Measurements from ENCODE around the gene RUNX2. TPM values are rescaled to one million over a fixed set of nuclear protein-coding genes. Genes with fewer than 3 reads are reported as not detected.

The RUNX2 gene
- total RNA-seq, 1 experiment from 2014 or later, result not detected

DNA sequence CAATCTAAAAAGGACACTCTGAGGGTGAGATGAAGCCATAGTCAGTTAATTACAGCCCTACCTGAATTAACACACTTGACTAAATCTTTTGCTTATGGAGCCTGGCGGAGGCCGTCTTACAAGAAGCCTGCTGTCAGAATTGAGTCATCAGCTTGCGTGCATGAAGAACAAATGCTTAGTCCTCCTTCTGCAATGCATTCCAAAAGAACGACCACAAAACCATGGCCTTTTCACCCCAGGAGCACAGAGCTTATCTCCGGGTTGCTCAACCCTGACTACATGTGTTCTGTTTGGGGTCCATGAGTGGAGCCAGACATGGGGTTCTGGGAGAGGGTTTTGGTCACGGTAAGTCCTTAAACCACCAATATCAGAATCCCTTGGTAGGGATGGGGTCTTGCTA is 369.5 kb downstream of the RUNX2 start:
- DNase-seq (ENCODE audit: low spot score), result no peak
- in situ Hi-C loops (cut with HindIII; ENCODE audit: low sequenced_read_pairs), result no loop called here

DNA sequence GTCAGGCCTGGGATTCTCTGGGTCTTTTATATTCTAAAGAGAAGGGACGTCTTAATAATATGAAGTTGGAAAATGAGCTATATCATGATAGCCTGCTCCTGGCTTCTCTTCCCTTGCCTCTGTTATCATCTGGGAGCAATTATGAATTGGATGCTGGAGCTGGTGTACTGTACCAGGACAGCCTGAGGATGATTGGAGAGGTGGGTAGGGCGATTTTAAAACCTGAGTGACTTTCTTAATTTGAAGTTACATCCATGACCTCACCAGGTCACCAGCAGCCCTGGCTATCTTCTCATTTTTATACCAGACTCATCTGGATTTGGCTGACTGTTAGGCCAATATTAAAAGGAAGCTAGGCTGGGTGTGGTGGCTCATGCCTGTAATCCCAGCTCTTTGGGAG is 369.9 kb downstream of the RUNX2 start:
- no peak for DNase-seq (ENCODE audit: low spot score)
- in situ Hi-C loops (cut with HindIII; ENCODE audit: low sequenced_read_pairs), result no loop called here

DNA sequence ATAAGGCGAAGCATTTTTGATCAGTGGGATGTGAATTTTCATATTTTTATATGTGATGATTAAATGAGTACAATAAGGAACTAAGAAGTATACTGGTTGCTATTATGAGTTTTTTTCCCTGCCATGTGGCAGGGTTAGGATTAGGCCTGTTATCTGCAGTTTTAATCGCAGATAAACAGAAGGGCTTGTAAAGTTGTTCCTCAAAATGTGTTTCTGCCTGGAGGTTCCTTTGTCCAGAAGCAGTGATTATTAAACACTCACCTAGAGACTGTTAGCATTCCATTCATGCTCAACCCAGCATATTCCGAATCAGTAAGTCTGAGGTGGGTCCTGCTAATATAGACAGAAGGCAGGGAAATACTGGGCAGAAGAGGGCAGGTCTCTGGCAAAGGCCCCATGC is 371.5 kb downstream of the RUNX2 start:
- no peak for DNase-seq (ENCODE audit: low spot score)
- in situ Hi-C loops (cut with HindIII; ENCODE audit: low sequenced_read_pairs), result no loop called here

DNA sequence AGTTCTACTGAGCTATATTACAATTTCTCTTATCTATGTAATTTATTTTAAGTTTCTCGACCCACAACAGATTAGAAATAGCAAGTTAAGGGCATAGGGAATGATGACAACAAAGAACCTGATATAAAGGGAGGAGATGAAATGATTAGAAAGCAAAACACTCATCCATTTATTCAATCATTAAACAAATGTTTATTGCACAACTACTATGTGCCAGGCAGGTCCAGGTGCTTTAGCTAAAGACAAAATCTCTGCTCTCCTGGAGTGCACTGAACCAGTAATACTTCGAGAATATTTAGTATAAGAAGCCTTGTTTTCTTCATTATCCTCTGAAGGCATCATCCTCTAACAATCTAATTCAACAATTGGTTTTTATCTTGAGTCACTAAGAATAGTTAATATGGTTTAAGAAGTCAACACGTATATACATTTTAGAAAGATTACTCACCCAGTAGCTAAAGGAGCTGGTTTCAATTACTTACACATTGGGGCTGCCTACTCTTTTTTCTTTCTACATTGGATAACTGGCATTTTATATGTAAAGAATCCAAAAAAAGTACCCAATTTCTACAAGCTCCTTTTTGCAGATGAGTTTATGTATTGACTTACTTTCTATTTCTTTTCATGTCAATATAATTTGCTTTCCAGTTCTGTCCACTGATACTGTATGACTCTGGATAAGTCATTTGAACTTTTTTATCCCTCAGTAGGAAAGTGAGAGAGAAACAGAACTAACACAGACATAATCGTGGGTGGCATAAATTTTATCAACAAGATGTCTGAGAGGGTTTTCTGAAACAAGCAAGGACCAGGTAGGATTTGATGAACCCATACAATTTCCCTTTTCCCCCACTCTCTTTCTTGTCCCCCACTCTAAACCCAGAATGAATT is 375.0 kb downstream of the RUNX2 start:
- in situ Hi-C loops (cut with HindIII; ENCODE audit: low sequenced_read_pairs), result no loop called here
- DNase-seq (ENCODE audit: low spot score), result no peak

DNA sequence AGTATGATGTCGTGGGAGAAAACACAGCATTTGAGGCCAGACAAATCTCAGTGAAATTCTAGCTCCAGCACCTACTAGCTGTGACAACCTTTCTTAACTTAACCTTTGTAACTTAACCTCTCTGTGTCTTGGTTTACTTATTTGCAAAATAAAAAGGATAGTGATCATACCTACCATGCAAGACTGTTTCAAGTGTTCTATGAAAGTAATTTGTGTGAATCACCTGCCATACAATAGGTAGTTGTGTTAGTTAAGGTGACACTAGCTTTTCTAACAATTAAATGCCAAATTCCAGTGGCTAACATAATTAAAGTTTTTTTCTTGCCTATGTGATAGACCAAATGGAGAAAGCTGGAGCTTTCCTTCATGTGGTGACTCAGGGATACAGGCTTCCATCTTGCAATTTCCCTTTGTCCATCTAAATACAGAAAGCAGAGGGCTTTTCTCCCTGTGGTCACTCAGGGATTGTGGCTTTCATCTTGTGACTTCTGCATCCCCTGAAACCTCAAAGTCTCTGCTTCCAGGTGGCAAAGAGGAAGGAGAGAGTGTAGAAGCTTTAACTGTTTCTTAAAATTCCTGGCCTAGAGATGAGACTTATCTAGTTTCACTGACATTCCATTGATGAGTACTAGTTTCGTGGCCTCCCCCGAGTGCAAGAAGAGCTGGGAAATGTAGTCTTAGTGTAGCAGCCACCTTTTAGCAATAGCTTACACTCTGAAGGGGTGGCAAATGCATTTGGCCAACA is 376.1 kb downstream of the RUNX2 start:
- in situ Hi-C loops (cut with HindIII; ENCODE audit: low sequenced_read_pairs), result no loop called here
- DNase-seq (ENCODE audit: low spot score), result no peak

DNA sequence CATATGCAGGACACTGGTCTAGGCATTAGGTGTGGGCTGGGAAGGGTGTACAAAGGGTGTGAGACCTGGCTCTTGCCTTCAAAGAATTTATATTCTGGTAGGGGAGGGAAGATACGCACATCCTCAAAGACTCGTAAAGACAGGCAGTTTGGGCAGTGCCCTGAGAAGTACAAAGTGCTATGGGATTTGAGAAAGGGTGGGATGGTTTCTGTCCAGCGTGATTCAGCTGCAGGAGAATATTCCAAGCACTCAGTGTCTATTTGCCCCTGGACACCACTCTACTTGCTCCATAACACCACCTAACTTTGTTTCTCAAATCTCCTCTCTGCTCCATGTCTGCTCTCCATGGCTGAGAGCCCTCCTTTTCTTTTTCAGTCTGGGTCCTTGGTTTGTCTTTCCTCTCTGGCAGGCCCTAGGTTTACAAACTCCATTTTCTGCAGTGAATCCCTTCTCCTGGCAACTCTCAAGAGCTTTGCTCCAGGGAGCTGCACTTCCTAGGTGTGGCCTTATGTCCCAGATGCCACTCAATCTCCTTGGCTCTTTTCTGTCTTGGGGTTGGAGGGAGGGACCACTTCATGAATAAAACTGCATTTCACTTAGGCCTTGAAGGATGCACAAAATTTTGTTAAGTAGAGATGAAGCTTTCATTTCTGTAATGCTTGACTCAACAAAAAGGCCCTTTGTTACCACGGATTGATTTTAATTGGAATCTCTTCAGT is 377.2 kb downstream of the RUNX2 start:
- in situ Hi-C loops (cut with HindIII; ENCODE audit: low sequenced_read_pairs), result no loop called here
- DNase-seq (ENCODE audit: low spot score), result no peak

DNA sequence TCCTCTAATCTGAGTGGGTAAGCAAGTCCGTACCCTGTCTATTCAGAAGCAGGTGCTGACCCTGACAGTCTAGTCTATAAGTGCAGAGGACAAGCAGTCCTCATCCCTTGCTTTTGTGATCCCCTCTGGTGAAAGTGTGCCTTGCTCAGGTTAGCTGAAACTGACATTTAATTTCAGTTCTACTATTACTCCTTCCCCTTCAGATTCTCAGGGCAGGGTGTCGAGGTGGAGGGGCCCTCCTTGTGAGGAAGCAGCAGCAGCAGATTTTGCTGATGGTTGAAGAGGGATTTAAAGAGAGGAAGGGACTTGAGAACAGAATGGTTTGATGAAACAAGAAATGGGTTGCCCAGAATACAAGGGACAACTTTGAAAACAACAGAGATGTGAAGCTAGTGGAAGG is 378.2 kb downstream of the RUNX2 start:
- in situ Hi-C loops (cut with HindIII; ENCODE audit: low sequenced_read_pairs), result no loop called here
- no peak for DNase-seq (ENCODE audit: low spot score)

DNA sequence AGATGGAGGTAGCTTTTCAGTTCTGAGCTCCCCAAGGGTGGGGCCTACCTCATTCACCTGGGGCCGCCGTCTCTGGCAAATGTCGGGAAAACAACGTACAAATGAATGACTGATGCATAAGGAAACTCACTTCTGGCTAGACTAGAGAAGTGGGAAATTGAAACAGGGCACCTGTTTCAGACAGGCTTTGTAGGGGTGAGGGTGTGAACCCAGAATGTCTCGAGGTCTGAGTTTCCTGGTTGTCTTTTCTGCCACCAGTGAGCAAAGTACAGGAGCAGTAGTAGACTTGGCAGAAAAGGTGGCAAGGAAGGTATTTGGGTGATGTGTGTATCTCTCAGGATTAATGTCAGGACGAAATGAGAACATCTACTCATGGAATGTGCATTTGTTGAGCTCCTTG is 379.0 kb downstream of the RUNX2 start:
- in situ Hi-C loops (cut with HindIII; ENCODE audit: low sequenced_read_pairs), result no loop called here
- DNase-seq (ENCODE audit: low spot score), result no peak

DNA sequence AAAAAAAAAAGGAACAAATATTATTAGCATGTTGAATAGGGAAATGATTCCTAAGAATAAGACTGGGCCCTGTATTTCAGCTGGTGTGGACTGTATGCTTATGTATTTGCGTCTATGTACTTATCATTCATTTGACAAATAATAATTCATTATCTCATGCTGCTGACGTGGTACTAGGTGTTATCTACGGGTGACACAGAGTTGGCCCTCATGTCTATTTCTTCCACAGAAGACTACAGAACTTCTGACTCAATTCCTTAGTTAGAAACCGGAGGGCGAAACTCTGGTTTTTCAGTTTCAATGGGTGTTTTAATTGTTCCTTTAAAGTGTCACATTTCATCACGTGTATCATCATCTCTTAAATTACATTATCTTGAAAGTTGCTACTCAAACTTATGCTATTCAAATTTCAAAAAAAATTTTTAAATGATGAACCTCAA is 381.7 kb downstream of the RUNX2 start:
- in situ Hi-C loops (cut with HindIII; ENCODE audit: low sequenced_read_pairs), result no loop called here
- DNase-seq (ENCODE audit: low spot score), result no peak

DNA sequence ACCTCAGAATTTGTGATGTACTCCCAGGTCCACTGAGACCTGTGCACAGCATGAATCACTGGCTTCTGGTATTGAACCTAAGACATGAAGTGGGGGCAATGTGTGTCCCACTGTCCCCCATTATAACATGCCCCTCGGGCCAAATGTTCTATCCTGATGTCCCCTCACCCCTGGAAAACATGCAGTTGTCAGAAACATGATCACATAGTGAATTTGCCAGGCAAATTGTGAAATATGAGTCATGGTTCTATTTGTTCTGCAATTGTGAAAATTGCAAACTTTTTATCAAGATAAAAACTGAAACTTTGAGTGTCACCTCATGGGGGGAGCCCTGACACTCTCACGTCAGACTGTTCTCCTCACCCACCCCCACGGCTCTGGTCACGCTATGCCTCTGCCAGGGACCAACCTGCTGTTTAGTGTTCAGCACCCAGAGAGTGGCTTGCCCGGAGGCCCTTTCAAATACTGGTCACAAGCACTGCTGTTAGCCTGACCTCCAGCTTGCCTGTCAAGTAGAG is 382.2 kb downstream of the RUNX2 start:
- in situ Hi-C loops (cut with HindIII; ENCODE audit: low sequenced_read_pairs), result no loop called here

DNA sequence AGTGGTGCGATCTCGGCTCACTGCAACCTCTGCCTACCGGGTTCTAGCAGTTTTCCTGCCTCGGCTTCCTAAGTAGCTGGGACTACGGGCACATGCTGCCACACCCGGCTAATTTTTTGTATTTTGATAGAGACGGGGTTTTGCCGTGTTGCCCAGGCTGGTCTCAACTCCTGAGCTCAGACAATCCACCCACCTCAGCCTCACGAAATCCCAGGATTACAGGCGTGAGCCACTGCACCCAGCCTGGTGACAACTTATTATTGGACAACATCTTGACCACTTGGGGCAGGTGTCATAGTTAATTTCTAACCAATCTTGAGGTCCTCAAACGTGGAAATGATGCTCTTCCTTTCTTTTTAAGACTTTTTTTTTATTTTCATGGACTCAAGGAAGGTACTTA is 383.9 kb downstream of the RUNX2 start:
- DNase-seq (ENCODE audit: low spot score), result no peak
- in situ Hi-C loops (cut with HindIII; ENCODE audit: low sequenced_read_pairs), result no loop called here

More for the DNA sequence above, 382.2 kb downstream of the RUNX2 start:
- DNase-seq (ENCODE audit: low spot score), result no peak

DNA sequence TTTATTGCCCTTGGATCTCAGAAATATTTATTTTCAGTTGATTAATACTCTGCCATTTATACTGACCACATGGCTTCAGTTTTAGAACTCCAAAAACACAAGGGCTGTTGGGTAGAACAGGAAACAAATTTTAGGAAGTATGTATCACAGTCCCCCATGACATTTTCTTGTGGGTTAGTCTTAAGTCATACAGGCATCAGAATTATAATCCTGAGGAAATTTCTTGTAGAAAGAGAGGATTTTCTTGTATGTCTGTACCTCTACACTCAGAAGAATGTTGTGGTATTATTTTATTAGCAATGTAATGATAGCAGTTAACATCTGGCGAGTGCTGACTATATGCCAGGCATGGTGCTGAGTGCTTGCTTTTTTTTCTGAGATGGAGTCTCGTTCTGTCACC is 384.7 kb downstream of the RUNX2 start:
- in situ Hi-C loops (cut with HindIII; ENCODE audit: low sequenced_read_pairs), result no loop called here

More for the DNA sequence above, 384.7 kb downstream of the RUNX2 start:
- no peak for DNase-seq (ENCODE audit: low spot score)

Other genes with a start within 250 kb of the RUNX2 start
- 10.9 and 24.7 TPM in 2 replicates for gene SUPT3H, start 49.6 kb downstream of the RUNX2 start, total RNA-seq (2014; rRNA removed; shearing (Covaris generic))

All from G401 (cell line).